Measurements from ENCODE around the gene IRF4.

IRF4 gene

GRCh38 chr6:391559-392440, at the start of gene IRF4:
IRF4 (plus strand) TSS chr6:391752; CDS start chr6:393153, 1,401 bp downstream.
- peak; percentile 75 for DNase-seq (ENCODE audit: low read depth)

DNA sequence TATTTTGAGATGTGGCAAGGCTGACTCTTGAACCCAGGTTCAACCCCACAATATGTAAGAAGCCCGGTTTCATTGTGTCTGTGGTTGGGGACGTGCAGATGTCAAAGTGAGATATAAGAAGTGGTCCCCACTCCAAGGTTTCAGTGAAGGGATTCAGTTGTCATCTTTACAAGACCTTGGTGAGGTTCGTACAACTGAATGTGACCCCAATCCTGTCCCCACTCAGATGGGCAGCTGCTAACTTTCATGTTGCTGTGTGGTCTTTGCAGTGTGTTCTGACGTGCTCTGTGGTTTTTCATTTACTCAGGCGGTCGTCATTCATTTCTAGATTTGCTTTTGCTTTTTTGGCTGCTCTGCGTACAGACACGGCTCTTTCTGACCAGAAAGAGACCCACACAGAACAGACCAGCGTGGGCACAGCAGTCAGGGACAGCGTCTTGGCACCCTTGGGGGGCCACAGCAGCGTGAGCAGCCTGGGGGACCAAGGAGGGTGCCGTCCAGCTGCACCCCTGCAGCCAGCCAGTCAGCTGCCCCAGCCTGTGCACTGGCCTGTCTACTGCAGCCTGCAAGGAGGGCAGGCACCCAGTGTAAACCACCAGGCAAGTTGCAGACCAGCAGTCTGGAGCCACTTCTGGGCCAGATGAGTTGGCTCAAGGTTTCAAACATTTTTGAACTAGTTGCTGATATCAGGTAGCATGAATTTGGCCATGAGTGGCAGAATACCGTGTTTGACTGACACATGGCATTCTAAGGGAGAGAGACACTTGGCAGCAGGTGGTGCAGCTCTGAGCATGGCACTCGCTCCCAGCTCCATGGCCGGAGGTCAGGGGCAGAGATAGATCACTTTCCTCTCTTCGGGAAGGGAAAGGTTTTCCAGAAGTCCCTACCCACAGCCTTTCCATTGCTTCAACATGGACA, 49.4 kb upstream of the IRF4 start:
- no peak for DNase-seq (ENCODE audit: low read depth)

DNA sequence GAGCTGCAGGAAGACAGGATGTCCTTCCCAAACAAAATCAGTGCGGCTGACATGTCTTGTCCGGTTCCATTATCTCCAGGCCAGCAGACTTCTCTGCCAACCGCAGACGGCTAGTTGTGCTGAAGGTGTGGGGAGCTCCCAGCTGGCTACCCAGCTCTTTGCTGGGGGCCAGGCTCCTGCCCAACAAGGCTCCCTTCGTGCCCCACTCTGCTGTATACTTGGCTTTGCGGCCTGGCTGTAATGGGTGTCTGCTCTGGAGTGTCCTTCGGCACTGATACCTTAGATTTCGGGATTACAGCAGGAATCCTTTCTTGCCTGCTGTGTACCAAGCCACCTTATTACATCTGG, 48.7 kb upstream of the IRF4 start:
- DNase-seq (ENCODE audit: low read depth): no peak

DNA sequence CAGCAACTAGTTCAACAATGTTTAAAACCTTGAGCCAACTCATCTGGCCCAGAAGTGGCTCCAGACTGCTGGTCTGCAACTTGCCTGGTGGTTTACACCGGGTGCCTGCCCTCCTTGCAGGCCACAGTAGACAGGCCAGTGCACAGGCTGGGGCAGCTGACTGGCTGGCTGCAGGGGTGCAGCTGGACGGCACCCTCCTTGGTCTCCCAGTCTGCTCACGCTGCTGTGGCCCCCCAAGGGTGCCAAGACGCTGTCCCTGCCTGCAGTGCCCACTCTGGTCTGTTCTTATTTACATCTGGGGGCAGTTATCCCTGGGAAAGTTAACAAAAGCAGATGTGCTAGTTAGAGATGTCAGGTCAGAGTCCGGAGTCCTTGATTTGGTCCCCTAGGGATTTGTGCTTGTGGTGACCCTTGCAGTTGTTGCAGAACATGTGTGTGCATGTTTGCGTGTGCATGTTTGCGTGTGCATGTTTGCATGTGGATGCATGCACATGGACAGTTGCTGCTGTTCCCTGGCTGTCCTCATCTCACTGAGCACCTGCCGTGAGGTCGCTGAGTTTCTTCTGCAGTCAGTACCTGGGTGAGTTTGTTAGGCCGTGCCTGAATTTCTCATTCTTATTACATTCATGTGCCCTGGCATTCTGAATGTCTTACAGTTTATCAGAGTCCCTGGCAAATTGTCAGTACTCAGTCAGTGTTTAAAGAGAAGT, 48.2 kb upstream of the IRF4 start:
- no peak for DNase-seq (ENCODE audit: low read depth)

GRCh38 chr6:343960-344815, 47.4 kb upstream of the IRF4 start:
- no peak for DNase-seq (ENCODE audit: low read depth)

DNA sequence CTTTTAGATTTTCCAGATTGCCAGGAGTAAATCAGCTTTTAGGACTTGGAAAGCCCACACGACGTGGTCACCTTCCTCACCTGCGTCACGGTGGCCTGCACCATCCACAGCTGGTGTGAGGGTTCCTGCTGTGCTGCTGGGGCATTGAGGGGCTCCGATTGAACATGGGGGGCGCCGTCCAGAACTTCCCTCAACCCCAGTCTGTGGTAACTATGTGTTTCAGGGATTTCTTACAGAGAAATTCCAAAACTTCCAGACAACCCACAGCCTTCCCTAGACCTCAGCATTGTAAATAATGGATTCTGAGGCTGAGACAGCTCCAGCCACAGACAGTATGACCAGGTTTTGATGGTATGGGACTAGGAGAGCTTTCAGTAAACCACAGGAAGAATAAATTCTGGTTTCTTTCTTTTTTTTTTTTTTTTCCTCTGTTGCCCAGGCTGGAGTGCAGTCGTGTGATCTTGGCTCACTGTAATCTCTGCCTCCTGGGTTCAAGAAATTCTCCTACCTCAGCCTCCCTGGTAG, 46.7 kb upstream of the IRF4 start:
- DNase-seq (ENCODE audit: low read depth): no peak

DNA sequence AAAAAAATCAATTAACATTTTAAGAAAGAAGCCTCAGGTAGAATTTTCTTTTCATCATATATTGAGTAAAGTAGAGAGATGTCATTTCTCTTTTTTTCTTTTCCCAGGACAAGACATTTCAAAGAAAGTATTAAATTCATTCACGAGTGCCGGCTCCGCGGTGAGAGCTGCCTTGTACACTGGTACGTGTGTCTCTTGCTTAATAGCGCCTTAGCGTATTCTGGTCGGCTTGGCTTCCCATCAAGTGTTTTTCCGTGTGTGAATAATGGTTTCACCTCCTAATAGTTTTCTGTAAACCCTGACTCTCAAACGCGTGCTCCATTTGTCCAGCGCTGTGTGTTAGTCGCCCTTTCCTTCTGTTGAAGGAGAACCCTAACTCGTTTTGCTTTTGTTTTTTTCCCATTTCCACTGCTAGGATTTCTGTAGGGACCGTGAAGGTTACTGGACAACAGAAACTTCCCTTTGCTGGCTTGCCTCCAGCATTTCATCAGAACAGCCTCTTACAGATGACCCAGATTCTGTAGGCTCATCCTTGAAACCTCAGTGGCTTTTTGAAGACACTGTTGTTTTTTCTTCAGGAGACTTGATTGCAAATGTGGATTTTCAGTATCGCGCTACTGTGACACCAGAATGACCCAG, 45.7 kb upstream of the IRF4 start:
- no peak for DNase-seq (ENCODE audit: low read depth)

DNA sequence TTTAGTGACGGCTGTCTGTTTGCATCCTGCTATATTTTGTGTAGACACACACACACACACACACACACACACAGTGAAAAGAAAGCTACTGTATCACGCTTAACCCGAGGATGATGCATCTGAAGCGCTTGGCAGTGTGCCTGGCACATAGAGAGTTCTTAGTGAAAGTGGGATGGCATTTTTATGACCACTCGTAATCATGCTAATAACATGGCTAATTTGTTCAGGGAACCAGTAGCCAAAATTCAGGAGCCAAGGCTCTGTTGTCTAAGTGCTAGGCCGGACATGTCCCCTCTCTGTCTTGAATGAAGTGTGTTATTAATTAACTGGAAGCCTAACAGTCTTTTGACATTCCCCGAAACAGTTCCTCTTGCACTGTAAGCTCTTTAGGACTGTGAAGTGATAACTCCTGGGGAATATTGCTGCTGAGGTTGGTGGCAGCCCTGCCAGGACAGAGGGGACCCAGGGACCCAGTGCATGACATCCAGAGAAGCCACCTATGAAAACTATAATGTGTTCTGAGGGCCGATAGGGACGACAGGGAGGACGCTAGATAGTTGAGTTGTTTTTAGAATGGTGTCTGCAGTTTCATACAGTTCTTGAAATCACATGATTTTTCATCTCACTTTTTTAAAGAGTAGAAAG, 45.0 kb upstream of the IRF4 start:
- DNase-seq (ENCODE audit: low read depth): no peak

DNA sequence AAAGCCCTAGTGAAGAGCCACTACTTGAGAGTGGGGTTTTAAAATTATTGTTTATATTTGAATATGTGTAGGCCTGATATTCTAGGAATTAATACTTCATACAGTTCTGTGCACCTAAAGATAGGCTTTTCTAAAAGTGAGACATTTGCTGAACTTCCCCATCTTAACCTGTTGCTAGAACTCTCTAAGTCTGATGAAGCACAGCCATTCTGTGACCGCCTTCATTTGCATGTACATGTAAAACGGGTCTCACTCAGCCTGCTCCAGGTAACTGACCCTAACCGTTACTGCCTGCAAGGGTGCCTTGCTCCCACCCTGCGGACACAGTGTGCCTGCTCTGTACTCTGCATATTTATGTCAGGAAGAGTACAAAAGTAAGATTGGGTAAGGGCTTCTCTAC, 44.3 kb upstream of the IRF4 start:
- DNase-seq (ENCODE audit: low read depth): no peak

DNA sequence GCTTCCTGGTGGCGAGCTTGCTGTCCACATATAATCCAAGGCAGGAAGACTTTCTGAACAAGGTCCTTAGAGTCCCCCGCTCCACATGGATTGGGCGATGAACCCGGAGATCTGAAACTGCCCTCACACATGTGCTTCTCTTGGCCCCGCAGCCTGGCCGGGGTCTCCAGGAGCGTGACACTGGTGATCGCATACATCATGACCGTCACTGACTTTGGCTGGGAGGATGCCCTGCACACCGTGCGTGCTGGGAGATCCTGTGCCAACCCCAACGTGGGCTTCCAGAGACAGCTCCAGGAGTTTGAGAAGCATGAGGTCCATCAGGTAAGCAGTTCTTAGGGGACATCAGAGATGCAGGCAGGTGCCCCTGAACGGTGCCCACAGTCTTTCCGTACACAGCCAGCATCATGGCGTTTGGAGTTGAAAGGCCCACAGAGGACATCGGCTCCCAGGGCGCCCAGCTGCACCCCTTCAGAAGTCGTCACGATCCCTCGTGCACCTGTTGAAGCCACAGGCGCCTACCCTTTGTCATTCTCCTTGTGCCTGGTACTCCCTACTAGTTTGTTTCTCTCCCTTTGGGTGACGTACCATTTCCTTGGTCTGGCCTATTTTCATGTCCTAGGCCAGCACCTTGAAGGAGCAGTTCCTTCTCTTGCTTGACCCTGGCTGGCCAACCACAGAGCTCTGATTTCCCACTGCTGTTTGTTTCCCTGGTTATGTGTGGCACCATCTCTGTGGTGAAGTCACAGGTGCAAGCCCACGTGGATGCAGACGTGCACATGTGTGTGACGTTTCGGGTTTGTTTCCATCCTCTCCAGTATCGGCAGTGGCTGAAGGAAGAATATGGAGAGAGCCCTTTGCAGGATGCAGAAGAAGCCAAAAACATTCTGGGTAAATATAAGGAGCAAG, 43.3 kb upstream of the IRF4 start:
- DNase-seq (ENCODE audit: low read depth): no peak

- DNase-seq (ENCODE audit: low read depth): no peak
Measured at GRCh38 chr6:348860-349396, 42.6 kb upstream of the IRF4 start.

GRCh38 chr6:349491-349921, 42.0 kb upstream of the IRF4 start:
- no peak for DNase-seq (ENCODE audit: low read depth)

- DNase-seq (ENCODE audit: low read depth): no peak
Measured at GRCh38 chr6:350371-350770, 41.2 kb upstream of the IRF4 start.

GRCh38 chr6:351011-351866, 40.3 kb upstream of the IRF4 start:
- no peak for DNase-seq (ENCODE audit: low read depth)

GRCh38 chr6:351867-352289, 39.7 kb upstream of the IRF4 start:
- DNase-seq (ENCODE audit: low read depth): no peak

DNA sequence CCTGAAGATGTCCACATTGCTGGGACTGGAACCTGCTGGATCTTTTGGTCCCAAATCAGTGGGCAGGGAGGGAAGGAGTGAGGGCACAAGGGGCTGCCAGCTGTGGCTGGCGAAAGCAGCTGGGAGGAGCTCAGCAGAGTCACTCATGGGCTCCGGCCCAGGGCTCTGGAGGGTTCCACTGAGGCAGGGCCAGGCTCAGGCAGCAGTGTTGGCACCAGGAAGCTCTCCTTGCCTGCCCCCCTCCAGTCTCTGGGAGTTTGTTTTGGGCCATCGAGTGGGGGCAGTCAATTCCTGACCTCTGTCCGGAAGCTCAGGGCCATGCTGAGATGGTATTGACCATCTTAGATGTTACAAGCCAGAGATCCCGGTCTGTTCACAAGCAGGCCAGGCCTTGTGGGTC, 39.1 kb upstream of the IRF4 start:
- no peak for DNase-seq (ENCODE audit: low read depth)

GRCh38 chr6:352896-353470, 38.6 kb upstream of the IRF4 start:
- no peak for DNase-seq (ENCODE audit: low read depth)

Measured in activated T-cell treated with anti-CD3 and anti-CD28 coated beads for 24 hours (primary cell).